Neural cell (in vitro differentiated cells): ENCODE data around the gene SH3RF3. TPM values are rescaled to one million over a fixed set of nuclear protein-coding genes. Genes with fewer than 3 reads are reported as not detected.

ENCODE experiments used
- H2AFZ ChIP-seq: fragments of 200-600, 300-800 bp; sonication (generic), shearing (Covaris generic); 2 replicates; pipeline ENCODE4 v1.6.0; 2014; ENCODE audit warnings: low read depth, mild to moderate bottlenecking, antibody characterized with exemption, low read length, moderate library complexity
- H3F3A ChIP-seq: fragments of 200-600 bp; shearing (Covaris generic); 2 replicates; pipeline ENCODE4 v1.6.1; 2016; ENCODE audit warnings: mild to moderate bottlenecking, moderate library complexity, mixed read lengths, antibody characterized with exemption, low read length; ENCODE audit not compliant: insufficient read depth, poor library complexity, severe bottlenecking
- H3K27ac ChIP-seq: fragments of 200-600, 300-800 bp; sonication (generic), shearing (Covaris generic); 2 replicates; pipeline ENCODE4 v1.5.1; 2014; ENCODE audit warnings: mild to moderate bottlenecking, low read length, moderate library complexity
- H3K27me3 ChIP-seq: fragments of 300-800, 200-600 bp; sonication (generic), shearing (Covaris generic); 2 replicates; pipeline ENCODE4 v1.6.0; 2014; ENCODE audit warnings: mild to moderate bottlenecking, low read depth, low read length, moderate library complexity; ENCODE audit not compliant: insufficient read depth
- H3K36me3 ChIP-seq: fragments of 300-800, 200-600 bp; sonication (generic), shearing (Covaris generic); 2 replicates; pipeline ENCODE4 v1.5.1; 2014; ENCODE audit warnings: mild to moderate bottlenecking, antibody characterized with exemption, low read length, moderate library complexity; ENCODE audit not compliant: insufficient read depth
- H3K4me2 ChIP-seq: fragments of 300-800, 200-600 bp; sonication (generic), shearing (Covaris generic); 2 replicates; pipeline ENCODE4 v1.6.0; 2014; ENCODE audit warnings: mild to moderate bottlenecking, low read length
- H3K4me3 ChIP-seq: fragments of 300-800, 200-600 bp; sonication (generic), shearing (Covaris generic); 2 replicates; pipeline ENCODE4 v1.5.1; 2014; ENCODE audit warnings: mild to moderate bottlenecking, low read length, moderate library complexity
- H3K79me2 ChIP-seq: fragments of 200-600 bp; shearing (Covaris generic); replicated peaks from 2 replicates; pipeline ENCODE4 v1.6.0; 2014; ENCODE audit warnings: mild to moderate bottlenecking, low read length, moderate library complexity; ENCODE audit not compliant: insufficient read depth
- H3K9ac ChIP-seq: fragments of 300-800, 200-600 bp; sonication (generic), shearing (Covaris generic); 2 replicates; pipeline ENCODE4 v1.6.1; 2016; ENCODE audit warnings: mild to moderate bottlenecking, low read length, mixed read lengths
- H3K9me2 ChIP-seq: fragments of 200-600 bp; shearing (Covaris generic); 2 replicates; pipeline ENCODE4 v1.6.1; 2016; ENCODE audit warnings: mild to moderate bottlenecking, low read length, mixed read lengths; ENCODE audit not compliant: insufficient read depth
- H3K9me3 ChIP-seq: fragments of 200-600, 300-800 bp; sonication (generic), shearing (Covaris generic); 2 replicates; pipeline ENCODE4 v1.6.1; 2016; ENCODE audit warnings: mild to moderate bottlenecking, mixed run types, low read length, moderate library complexity, mixed read lengths
- H4K20me1 ChIP-seq: fragments of 200-600 bp; shearing (Covaris generic); 2 replicates; pipeline ENCODE4 v1.6.1; 2016; ENCODE audit warnings: mild to moderate bottlenecking, mixed run types; ENCODE audit not compliant: insufficient read depth
- CTCF ChIP-seq: fragments of 450-650 bp; IDR thresholded peaks from 2 replicates; pipeline ENCODE4 v1.5.1; 2014; ENCODE audit warnings: antibody characterized with exemption, mild to moderate bottlenecking, moderate library complexity; ENCODE audit not compliant: poor library complexity, severe bottlenecking
- EP300 ChIP-seq: fragments of 450-650 bp; conservative IDR thresholded peaks from 2 replicates; pipeline ENCODE4 v1.6.1; 2014; ENCODE audit warnings: antibody characterized with exemption, mild to moderate bottlenecking, moderate library complexity; ENCODE audit not compliant: poor library complexity, severe bottlenecking
- EZH2 ChIP-seq: fragments of 200-600, 300-800 bp; shearing (Covaris generic), sonication (generic); IDR thresholded peaks from 2 replicates; pipeline ENCODE4 v1.6.1; 2014; ENCODE audit warnings: antibody characterized with exemption, low read length, borderline replicate concordance, mild to moderate bottlenecking; ENCODE audit not compliant: insufficient read depth, poor library complexity, severe bottlenecking
- MXI1 ChIP-seq: fragments of 450-650 bp; conservative IDR thresholded peaks from 2 replicates; pipeline ENCODE4 v1.6.1; 2014; ENCODE audit warnings: antibody characterized with exemption, mild to moderate bottlenecking; ENCODE audit not compliant: poor library complexity, severe bottlenecking
- POLR2AphosphoS5 ChIP-seq: IDR thresholded peaks from 2 replicates; pipeline ENCODE4 v1.6.1; 2012
- RAD21 ChIP-seq: fragments of 450-650 bp; conservative IDR thresholded peaks from 2 replicates; pipeline ENCODE4 v1.6.1; 2014; ENCODE audit warnings: antibody characterized with exemption, mild to moderate bottlenecking, moderate library complexity
- REST ChIP-seq: IDR thresholded peaks from 2 replicates; pipeline ENCODE4 v1.6.1; 2012; ENCODE audit warnings: borderline replicate concordance
- SMC3 ChIP-seq: fragments of 450-650 bp; conservative IDR thresholded peaks from 2 replicates; pipeline ENCODE4 v1.6.1; 2014; ENCODE audit warnings: antibody characterized with exemption, mild to moderate bottlenecking, moderate library complexity; ENCODE audit not compliant: poor library complexity
- TAF1 ChIP-seq: IDR thresholded peaks from 2 replicates; pipeline ENCODE4 v1.6.1; 2012; ENCODE audit warnings: low read depth
- polyA plus RNA-seq: library from polyadenylated mRNA; depleted of rRNA; stranded (reverse); fragments of >200 nt; gene quantifications from 2 replicates; pipeline ENCODE4 v1.2.3, GENCODE V29; 2014

SH3RF3 gene
- polyA plus RNA-seq, 1 donor from 2014 or later, result 0.53 TPM

GRCh38 chr2:109473616-109474318 lies 344.8 kb downstream of the SH3RF3 start:
- H3K4me2 ChIP-seq, result no peak overlapping the region
- no peaks in the 10 kb centered on the region for H3K79me2 ChIP-seq
- no peaks in the 10 kb centered on the region for H3K27me3 ChIP-seq
- H3K4me3 ChIP-seq, result no peak overlapping the region
- H3K36me3 ChIP-seq, result no peaks in the 10 kb centered on the region
- H3K9me3 ChIP-seq, result no peaks in the 10 kb centered on the region
- no peak overlapping the region for H2AFZ ChIP-seq
- H4K20me1 ChIP-seq, result no peaks in the 10 kb centered on the region
- no peak overlapping the region for H3K9ac ChIP-seq
- H3F3A ChIP-seq, result no peaks in the 10 kb centered on the region
- TF ChIP-seq MXI1 (no peak), POLR2AphosphoS5 (no peak), TAF1 (no peak), REST (no peak), EP300 (no peak), CTCF (no peak), EZH2 (no peak), RAD21 (no peak), SMC3 (no peak)
- H3K9me2 ChIP-seq, result no peaks in the 10 kb centered on the region
- no peak overlapping the region for H3K27ac ChIP-seq

- no peaks in the 10 kb centered on the region for H3F3A ChIP-seq
- H3K27me3 ChIP-seq, result no peaks in the 10 kb centered on the region
- H2AFZ ChIP-seq, result no peak overlapping the region
- no peaks in the 10 kb centered on the region for H3K9me2 ChIP-seq
- H3K79me2 ChIP-seq, result no peaks in the 10 kb centered on the region
- TF ChIP-seq CTCF (no peak), SMC3 (no peak), RAD21 (no peak)
- H3K27ac ChIP-seq, result no peak overlapping the region
- no peak overlapping the region for H3K4me3 ChIP-seq
- no peak overlapping the region for H3K9ac ChIP-seq
- no peaks in the 10 kb centered on the region for H3K9me3 ChIP-seq
- H3K36me3 ChIP-seq, result no peaks in the 10 kb centered on the region
- no peak overlapping the region for H3K4me2 ChIP-seq
- H4K20me1 ChIP-seq, result no peaks in the 10 kb centered on the region
These were observed 345.4 kb downstream of the SH3RF3 start for GRCh38 chr2:109474319-109474825.
